ENCODE measurements around the gene ITGA1.
"Not testable (repeated sequence)": the region's sequence is repeated elsewhere in the genome, so short reads cannot be mapped to it uniquely, and the experiment has no call there.

The ITGA1 gene

DNA sequence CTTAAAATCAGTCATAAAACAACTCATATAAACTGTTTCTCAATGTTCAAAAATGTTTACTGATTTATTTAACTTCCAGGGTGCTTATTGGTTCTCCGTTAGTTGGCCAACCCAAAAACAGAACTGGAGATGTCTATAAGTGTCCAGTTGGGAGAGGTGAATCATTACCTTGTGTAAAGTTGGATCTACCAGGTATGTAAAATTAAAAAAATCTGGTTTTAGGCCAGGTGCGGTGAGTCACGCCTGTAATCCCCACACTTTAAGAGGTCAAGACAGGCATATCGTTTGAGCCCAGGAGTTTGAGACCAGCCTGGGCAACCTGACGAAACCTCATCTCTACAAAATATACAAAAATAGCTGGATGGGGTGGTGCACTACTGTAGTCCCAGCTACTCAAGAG lies 73.7 kb downstream of the ITGA1 start:
- DNase-seq (ENCODE audit: low read depth in 1 of 2, low spot score in 1 of 2): no peak

- no peak for DNase-seq (ENCODE audit: low read depth in 1 of 2, low spot score in 1 of 2)
Observed at GRCh38 chr5:52863715-52864290, 76.1 kb downstream of the ITGA1 start.

GRCh38 chr5:52864371-52864770 lies 76.7 kb downstream of the ITGA1 start:
- DNase-seq (ENCODE audit: low read depth in 1 of 2, low spot score in 1 of 2): no peak

DNA sequence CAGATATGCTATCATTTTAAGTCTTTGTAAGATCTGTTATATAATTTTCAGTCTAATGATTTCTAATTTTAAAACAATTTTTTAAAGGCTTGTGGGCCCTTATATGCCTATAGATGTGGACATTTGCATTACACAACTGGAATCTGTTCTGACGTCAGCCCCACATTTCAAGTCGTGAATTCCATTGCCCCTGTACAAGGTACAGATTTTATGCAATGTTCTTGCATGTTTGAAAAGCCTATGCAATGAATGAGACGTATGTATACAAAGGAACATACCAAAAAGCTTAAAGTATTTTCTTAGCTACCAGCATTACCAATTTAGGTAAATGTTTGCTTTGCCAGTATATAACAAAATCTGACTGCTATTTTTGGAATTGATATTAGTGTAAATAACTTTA lies 77.2 kb downstream of the ITGA1 start:
- no peak for DNase-seq (ENCODE audit: low read depth in 1 of 2, low spot score in 1 of 2)

- not testable (repeated sequence) for DNase-seq (ENCODE audit: low read depth in 1 of 2, low spot score in 1 of 2)
Observed at GRCh38 chr5:52865991-52866390, 78.3 kb downstream of the ITGA1 start.

- no peak for DNase-seq (ENCODE audit: low read depth in 1 of 2, low spot score in 1 of 2)
Observed at GRCh38 chr5:52867809-52868208, 80.1 kb downstream of the ITGA1 start.

DNA sequence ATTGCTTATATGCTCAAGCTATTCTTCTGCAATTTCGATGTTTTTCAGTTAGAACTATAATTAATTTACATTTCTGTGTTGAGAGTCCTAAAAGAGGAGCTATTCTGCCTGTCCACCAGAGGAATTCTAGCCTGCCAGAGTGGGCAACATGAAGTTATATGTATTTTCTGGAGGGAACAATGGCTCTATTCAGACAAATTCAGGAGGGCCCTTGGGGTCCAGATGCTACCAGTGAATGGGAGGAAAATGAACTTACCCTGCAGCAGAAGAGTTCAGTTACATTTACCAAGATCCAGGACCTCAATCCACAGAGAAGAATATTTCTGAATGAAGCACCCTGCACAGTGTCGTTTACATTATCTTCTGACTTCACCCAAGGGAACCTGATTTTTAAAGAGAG lies 80.7 kb downstream of the ITGA1 start:
- DNase-seq (ENCODE audit: low read depth in 1 of 2, low spot score in 1 of 2): no peak

- DNase-seq (ENCODE audit: low read depth in 1 of 2, low spot score in 1 of 2): no peak
Observed at GRCh38 chr5:52869391-52869790, 81.7 kb downstream of the ITGA1 start.

DNA sequence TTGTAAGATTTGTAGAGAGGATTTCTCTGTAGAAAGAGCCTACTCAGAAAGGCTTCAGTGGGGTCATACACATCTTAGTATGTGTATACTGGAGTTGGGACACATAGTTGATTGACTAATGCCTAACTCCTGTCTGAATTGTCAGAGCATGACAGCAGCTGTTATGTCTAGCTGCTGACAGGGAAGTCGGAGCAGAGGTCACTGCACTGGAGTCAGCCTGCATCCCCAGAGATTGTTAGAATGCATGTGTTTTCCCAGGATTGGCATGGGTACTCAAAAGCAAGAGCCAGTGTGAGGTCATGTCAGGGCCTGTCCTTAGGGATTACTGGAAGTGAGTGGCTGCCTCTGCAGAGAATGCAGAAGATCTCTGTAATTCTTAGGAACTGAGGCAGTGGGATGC lies 82.7 kb downstream of the ITGA1 start:
- DNase-seq (ENCODE audit: low read depth in 1 of 2, low spot score in 1 of 2): no peak

DNA sequence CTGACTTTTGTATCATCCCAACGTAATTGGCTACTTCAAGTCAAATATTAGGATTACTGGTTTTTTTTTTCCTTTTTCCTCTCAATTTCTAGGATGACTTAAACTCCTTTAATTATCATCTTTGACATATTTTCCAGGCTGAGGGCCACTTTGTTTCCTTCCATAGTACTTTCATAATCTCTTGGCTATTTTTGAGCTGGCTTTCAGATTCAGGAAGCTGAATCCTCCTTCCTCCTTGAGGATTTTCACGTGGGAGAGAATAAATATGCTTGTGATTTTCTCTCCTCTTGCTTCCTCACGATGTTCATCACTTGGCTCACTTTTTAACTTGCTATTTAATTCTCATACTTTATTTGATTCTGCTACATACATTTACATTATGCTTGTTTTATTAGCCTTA lies 88.1 kb downstream of the ITGA1 start:
- DNase-seq (ENCODE audit: low read depth in 1 of 2, low spot score in 1 of 2): no peak

DNA sequence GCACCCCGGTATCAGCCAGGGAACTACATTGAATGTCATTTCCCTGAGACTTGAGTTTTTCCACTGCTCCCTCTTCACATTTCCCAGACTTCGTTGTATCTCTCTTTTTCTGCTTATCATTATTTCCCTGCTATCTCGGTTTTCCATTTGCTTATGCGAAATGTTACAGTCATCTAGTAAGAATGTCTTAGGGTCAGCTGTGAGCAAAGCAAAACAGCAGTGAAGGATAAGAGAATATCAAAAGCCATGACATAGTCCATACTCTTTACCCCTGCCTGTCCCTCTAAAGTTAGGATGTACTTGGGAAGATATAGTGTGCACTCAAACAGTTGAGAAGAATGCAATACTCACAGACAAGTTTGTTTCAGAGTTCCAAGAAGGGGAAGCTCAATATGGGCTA lies 88.7 kb downstream of the ITGA1 start:
- no peak for DNase-seq (ENCODE audit: low read depth in 1 of 2, low spot score in 1 of 2)

DNA sequence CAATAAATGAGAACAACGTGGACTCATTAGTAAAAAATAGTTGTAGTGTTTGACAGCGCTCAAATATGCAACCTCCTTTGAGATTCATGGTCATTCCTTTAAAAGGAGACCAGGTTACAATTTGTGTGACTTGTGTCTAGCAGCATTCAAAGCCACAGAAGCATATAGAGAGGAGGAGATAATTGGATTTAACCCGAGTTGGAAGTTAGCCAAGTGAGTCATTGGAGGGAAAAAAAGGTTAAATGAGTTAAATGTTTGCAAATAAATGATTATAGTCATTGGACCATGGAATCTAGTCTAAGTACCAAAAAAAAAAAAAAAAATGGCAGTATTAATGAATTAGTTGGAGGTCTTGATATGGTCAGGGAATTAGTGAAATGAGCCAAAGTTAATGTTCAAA lies 90.9 kb downstream of the ITGA1 start:
- DNase-seq (ENCODE audit: low read depth in 1 of 2, low spot score in 1 of 2): no peak

GRCh38 chr5:52880541-52880940 lies 92.8 kb downstream of the ITGA1 start:
- no peak for DNase-seq (ENCODE audit: low read depth in 1 of 2, low spot score in 1 of 2)

DNA sequence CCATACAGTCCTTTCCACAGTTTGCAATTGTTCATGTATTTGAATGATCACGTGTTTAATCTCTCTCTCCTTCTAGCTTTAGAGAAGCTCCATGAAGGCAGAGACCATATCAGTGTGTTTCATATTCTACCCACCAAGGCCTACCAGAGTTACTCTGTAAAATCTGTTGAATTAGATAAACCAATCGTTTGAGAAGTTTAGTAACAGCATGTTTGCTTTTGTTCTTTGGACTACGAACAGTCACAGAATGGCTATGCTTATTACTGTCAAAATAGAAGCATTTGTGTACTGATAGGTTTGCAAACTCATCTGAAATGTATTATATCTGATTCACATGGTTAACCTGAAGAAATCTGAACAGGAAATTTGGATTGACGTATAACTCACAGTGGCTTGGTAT lies 93.8 kb downstream of the ITGA1 start:
- DNase-seq (ENCODE audit: low read depth in 1 of 2, low spot score in 1 of 2): no peak

DNA sequence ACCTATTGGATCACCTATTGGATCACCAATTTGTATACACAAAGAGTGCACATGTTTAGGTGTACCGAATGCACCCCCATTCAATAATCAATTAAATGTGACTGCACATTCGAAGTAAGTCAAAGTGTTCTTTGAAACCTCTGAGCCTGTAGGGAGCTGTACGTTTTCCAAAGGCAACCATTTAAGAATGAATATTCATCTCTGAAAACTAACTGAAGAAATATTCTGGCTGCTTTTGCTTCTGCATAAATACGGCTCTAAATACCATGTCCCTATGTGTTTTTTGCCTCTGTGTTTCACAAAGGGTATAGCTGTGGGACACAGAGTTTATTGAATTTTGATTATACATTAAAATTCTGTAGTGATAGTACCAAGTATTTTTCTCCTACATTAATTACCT lies 95.4 kb downstream of the ITGA1 start:
- DNase-seq (ENCODE audit: low read depth in 1 of 2, low spot score in 1 of 2): no peak

DNA sequence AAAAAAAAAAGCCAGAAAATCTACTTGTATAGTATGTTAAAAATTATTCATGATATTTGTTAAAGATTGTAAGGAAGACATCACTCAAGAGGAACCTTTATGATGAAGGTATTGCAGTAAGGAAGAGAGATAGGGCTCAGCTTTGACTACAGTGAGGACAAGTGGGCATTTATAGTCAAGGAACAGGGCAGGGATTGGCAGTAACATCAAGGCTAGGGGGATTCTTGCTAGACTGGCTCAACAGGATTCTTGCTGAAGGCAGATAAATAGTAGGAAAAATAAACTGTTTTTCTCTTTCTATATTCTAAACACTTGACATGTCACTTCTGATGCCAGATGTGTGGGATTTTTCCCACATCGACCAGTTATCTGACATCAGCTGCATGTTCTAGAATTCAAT lies 96.7 kb downstream of the ITGA1 start:
- DNase-seq (ENCODE audit: low read depth in 1 of 2, low spot score in 1 of 2): no peak

DNA sequence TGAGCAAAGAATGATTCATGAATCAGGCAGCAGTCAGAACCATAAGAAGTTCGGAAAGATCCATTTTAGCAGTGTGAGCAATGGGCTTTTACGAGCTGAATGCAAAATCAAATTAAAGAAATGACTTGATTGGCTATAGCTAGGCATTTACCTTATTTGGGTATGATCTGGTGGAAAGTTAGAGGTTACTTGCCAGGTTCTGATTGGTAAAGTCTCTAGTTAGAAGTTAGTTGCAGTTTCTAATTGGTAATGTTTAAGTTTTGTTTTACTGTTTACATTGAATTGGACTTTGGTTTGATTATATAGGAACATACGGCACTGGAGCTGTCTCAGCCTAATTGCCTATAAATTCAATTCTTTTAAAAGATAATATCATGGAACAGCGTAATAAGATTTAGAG lies 97.9 kb downstream of the ITGA1 start:
- DNase-seq (ENCODE audit: low read depth in 1 of 2, low spot score in 1 of 2): no peak

GRCh38 chr5:52886206-52886605 lies 98.5 kb downstream of the ITGA1 start:
- DNase-seq (ENCODE audit: low read depth in 1 of 2, low spot score in 1 of 2): no peak

DNA sequence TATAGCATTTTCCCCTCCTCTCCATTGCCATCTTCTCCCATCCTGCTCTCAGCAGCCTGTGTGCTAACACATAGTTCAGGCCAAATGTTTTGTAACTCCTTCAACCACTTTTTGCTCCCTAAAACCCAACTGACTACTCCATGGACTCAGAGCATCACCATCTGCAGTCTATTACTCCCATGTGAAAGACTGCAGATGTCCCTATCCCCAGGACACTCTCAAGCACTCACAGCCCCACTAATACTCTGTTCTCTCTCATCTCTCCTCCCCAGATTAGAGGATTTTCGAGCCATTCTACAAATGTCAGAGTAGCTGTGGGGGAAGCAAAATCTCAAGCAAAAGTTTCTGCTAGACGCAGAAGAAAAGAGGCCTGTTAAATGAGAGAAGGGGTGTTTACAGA lies 99.3 kb downstream of the ITGA1 start:
- DNase-seq (ENCODE audit: low read depth in 1 of 2, low spot score in 1 of 2): no peak

- DNase-seq (ENCODE audit: low read depth in 1 of 2, low spot score in 1 of 2): no peak
Observed at GRCh38 chr5:52888363-52888762, 100.6 kb downstream of the ITGA1 start.

GRCh38 chr5:52892242-52892878 lies 104.6 kb downstream of the ITGA1 start:
- no peak for DNase-seq (ENCODE audit: low read depth in 1 of 2, low spot score in 1 of 2)

GRCh38 chr5:52893105-52893504 lies 105.4 kb downstream of the ITGA1 start:
- no peak for DNase-seq (ENCODE audit: low read depth in 1 of 2, low spot score in 1 of 2)

DNA sequence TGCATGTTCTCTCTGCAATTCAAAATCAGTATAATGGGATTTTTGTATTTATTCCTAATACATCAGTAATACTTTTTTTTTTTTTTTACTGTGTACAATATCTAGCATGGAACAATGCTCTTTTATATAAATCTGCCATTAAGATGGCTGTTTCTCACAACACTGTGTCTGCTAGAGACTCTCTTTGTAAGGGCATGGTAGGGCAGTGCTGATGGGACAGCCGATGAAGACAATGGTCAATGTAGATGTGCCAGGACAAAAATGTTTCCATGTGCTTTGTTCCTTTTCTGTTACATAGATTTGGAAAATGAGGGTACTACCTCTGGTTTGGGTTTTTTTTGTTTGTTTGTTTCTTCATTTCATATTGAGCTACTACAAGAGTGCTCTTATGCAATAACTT lies 106.1 kb downstream of the ITGA1 start:
- DNase-seq (ENCODE audit: low read depth in 1 of 2, low spot score in 1 of 2): no peak

All from activated T-helper 1 cell treated with anti-CD3 and anti-CD28 coated beads, Interleukin-2, amount 50 U/mL, for 16 hours (primary cell).